Activated CD8-positive, alpha-beta T cell treated with anti-CD3 and anti-CD28 coated beads, Interleukin-2, amount 10 ng/mL, durations not matched to agents 7 days and 5 days (primary cell): ENCODE data around the gene CREB1. TPM values are rescaled to one million over a fixed set of nuclear protein-coding genes. Genes with fewer than 3 reads are reported as not detected.

Experiments
- ATAC-seq: fragments of 150-1000 bp; cut with Tn5 transposase; one replicate; pipeline ENCODE4 v1.10.0; 2021; ENCODE audit warnings: moderate library complexity
- CTCF ChIA-PET: fragments of 350-600 bp; sonication (Branson Sonifier 250); formaldehyde crosslinking; loops from one replicate; lab custom pipeline; 2021; ENCODE audit warnings: antibody characterized with exemption; lab: Charles Lee
- POLR2A ChIA-PET: fragments of 350-600 bp; sonication (Branson Sonifier 250); formaldehyde crosslinking; loops from one replicate; lab custom pipeline; 2021; ENCODE audit warnings: antibody characterized with exemption; lab: Charles Lee
- DNase-seq: peaks from one replicate; pipeline ENCODE4 v3.0.0-alpha.2; 2020
- H3K27ac Mint-ChIP-seq: one replicate; pipeline ENCODE4 v1.8.0; 2021; ENCODE audit warnings: mild to moderate bottlenecking, mixed read lengths
- H3K27me3 Mint-ChIP-seq: one replicate; pipeline ENCODE4 v1.8.0; 2021; ENCODE audit warnings: low read depth, mixed read lengths
- H3K36me3 Mint-ChIP-seq: one replicate; pipeline ENCODE4 v1.8.0; 2021; ENCODE audit warnings: low read depth, mixed read lengths
- H3K4me1 Mint-ChIP-seq: one replicate; pipeline ENCODE4 v1.8.0; 2021; ENCODE audit warnings: low read depth, mixed read lengths
- H3K4me3 Mint-ChIP-seq: one replicate; pipeline ENCODE4 v1.8.0; 2021; ENCODE audit warnings: mild to moderate bottlenecking, mixed read lengths
- H3K9me3 Mint-ChIP-seq: one replicate; pipeline ENCODE4 v1.8.0; 2022; ENCODE audit warnings: mixed read lengths; ENCODE audit not compliant: insufficient read depth
- total RNA-seq, 2 experiments: library from RNA; stranded (reverse); gene quantifications; one replicate each; pipeline ENCODE4 v1.2.3, GENCODE V29; 2021

The CREB1 gene
- total RNA-seq, 2 experiments from 2014 or later = 87.6 to 103 TPM

DNA sequence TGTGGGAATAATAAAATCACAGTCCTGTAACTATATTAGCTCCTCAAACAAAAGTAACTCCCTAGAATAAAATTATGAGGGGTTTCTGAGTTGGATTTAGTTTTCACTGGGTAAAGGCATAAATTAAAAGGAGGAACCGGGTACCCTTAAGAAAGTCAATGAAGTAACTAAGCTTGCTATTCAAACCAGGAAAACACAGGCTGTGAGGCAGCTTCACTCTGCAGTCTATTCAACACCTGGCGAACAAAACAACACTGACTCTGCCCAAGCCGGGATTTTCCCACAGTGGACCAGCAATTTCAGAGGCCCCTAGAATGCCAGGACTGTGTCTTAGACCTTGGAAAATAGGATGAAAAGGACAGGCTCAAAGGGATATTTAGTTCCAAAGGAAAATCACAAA, 24.6 kb upstream of the CREB1 start:
- CTCF ChIA-PET = interaction anchor here (0.8 to 1.4 kb wide), 3 partner anchors 11 to 705 kb away, joined by 3 to 4 read pairs (median 3); no protein-coding TSS in a partner anchor
- H3K9me3 Mint-ChIP-seq = peaks cover 3% of the 10 kb centered on the region
- H3K4me3 Mint-ChIP-seq = peak overlapping the region; percentile 35
- DNase-seq (no peak), ATAC-seq (no peak)
- H3K27me3 Mint-ChIP-seq = no peaks in the 10 kb centered on the region
- no peak overlapping the region for H3K27ac Mint-ChIP-seq
- H3K36me3 Mint-ChIP-seq = no peaks in the 10 kb centered on the region
- POLR2A ChIA-PET = interaction anchor here (2.0 to 3.8 kb wide), 2 partner anchors 15 to 24 kb away, joined by 4 to 28 read pairs; partner anchors contain the start of gene CREB1
- H3K4me1 Mint-ChIP-seq = peaks cover 67% of the 10 kb centered on the region

- ChIA-PET POLR2A (interaction anchor here (3.8 kb wide), 1 partner anchor 24 kb away, joined by 28 read pairs; the partner anchor contains the start of gene CREB1), CTCF (interaction anchor here (1.1 kb wide), 1 partner anchor 20 kb away, joined by 3 read pairs; no protein-coding TSS in a partner anchor)
- DNase-seq (peak; percentile 36), ATAC-seq (peak; percentile 73)
- H3K27me3 Mint-ChIP-seq = no peaks in the 10 kb centered on the region
- no peaks in the 10 kb centered on the region for H3K36me3 Mint-ChIP-seq
- H3K9me3 Mint-ChIP-seq = peaks cover 3% of the 10 kb centered on the region
- peak overlapping the region; percentile 34 for H3K4me3 Mint-ChIP-seq
- H3K27ac Mint-ChIP-seq = peak overlapping the region; percentile 47
- peaks cover 65% of the 10 kb centered on the region for H3K4me1 Mint-ChIP-seq
Observed at GRCh38 chr2:207505728-207506127, 24.0 kb upstream of the CREB1 start.

DNA sequence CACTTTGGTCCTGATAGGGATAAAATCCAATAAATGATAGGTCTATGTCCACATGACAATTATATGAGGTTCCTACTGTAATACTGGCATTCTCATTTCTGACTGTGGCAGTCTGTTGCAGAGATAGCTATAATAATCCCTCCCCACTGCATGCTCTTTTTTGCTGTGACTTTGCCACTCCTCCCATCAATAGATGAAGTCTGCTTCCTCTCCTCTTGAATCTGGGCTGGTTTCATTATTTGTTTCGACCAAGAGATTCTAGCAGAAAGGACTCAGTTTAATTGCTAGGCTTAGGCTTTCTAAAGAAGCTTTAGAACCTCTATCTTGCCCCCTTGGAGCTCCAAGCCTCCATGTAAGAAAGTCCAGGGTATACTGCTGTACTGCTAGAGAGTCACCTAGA, 23.3 kb upstream of the CREB1 start:
- Mint-ChIP-seq H3K27me3 (no peaks in the 10 kb centered on the region), H3K4me3 (no peak overlapping the region)

GRCh38 chr2:207510148-207510547, 19.6 kb upstream of the CREB1 start:
- no peaks in the 10 kb centered on the region for H3K27me3 Mint-ChIP-seq
- no peak overlapping the region for H3K4me3 Mint-ChIP-seq
- DNase-seq (no peak), ATAC-seq (no peak)
- H3K4me1 Mint-ChIP-seq = peaks cover 36% of the 10 kb centered on the region
- ChIA-PET CTCF (interaction anchor here (0.5 to 1.4 kb wide), 2 partner anchors 13 to 34 kb away, joined by 3 to 5 read pairs; no protein-coding TSS in a partner anchor), POLR2A (no interaction called here)
- H3K9me3 Mint-ChIP-seq = peaks cover 3% of the 10 kb centered on the region
- H3K27ac Mint-ChIP-seq = no peak overlapping the region
- H3K36me3 Mint-ChIP-seq = no peaks in the 10 kb centered on the region

More for the DNA sequence above, 23.3 kb upstream of the CREB1 start:
- ATAC-seq = no peak
- H3K36me3 Mint-ChIP-seq = no peaks in the 10 kb centered on the region
- H3K27ac Mint-ChIP-seq = peak overlapping the region; percentile 67
- H3K9me3 Mint-ChIP-seq = peaks cover 3% of the 10 kb centered on the region
- ChIA-PET POLR2A (interaction anchor here (3.8 kb wide), 1 partner anchor 23 kb away, joined by 28 read pairs; the partner anchor contains the start of gene CREB1), CTCF (interaction anchor here (1.1 kb wide), 1 partner anchor 19 kb away, joined by 3 read pairs; no protein-coding TSS in a partner anchor)
- no peak for DNase-seq
- peaks cover 62% of the 10 kb centered on the region for H3K4me1 Mint-ChIP-seq

GRCh38 chr2:207511851-207512250, 17.9 kb upstream of the CREB1 start:
- ChIA-PET CTCF (no interaction called here), POLR2A (no interaction called here)
- H3K9me3 Mint-ChIP-seq = peaks cover 3% of the 10 kb centered on the region
- ATAC-seq = no peak
- no peaks in the 10 kb centered on the region for H3K27me3 Mint-ChIP-seq
- H3K4me1 Mint-ChIP-seq = peaks cover 19% of the 10 kb centered on the region
- H3K36me3 Mint-ChIP-seq = no peaks in the 10 kb centered on the region
- H3K27ac Mint-ChIP-seq = no peak overlapping the region
- H3K4me3 Mint-ChIP-seq = no peak overlapping the region
- no peak for DNase-seq

DNA sequence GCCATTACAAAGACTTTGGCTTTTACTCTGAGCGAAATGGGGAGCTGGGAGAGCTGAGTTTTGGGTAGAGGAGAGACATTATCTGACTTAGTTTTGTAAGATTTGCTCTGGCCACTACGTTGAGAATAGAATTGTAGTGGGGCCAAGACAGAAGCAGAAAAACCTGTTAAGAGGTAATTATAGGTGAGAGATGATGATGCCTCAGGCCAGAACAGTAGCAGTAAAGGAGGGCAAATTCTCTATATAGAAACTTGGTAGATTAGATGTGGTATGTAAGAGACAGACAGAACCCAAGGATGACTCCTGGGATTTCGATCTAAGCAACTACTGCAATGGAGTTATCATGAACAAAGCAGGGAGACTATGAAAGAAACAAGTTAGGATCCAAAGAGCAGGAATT, 17.4 kb upstream of the CREB1 start:
- CTCF ChIA-PET = no interaction called here
- DNase-seq (no peak), ATAC-seq (no peak)
- POLR2A ChIA-PET = no interaction called here
- H3K4me1 Mint-ChIP-seq = peaks cover 16% of the 10 kb centered on the region
- no peaks in the 10 kb centered on the region for H3K27me3 Mint-ChIP-seq
- H3K9me3 Mint-ChIP-seq = peaks cover 3% of the 10 kb centered on the region
- no peak overlapping the region for H3K4me3 Mint-ChIP-seq
- no peaks in the 10 kb centered on the region for H3K36me3 Mint-ChIP-seq
- no peak overlapping the region for H3K27ac Mint-ChIP-seq

GRCh38 chr2:207513551-207514257, 16.1 kb upstream of the CREB1 start:
- ATAC-seq (no peak), DNase-seq (no peak)
- ChIA-PET POLR2A (interaction anchor here (2.1 kb wide), 1 partner anchor 16 kb away, joined by 9 read pairs; the partner anchor contains the start of gene CREB1), CTCF (interaction anchor here (1.1 kb wide), 1 partner anchor 13 kb away, joined by 4 read pairs; no protein-coding TSS in a partner anchor)
- Mint-ChIP-seq H3K4me3 (no peak overlapping the region), H3K27me3 (no peaks in the 10 kb centered on the region), H3K9me3 (peaks cover 3% of the 10 kb centered on the region), H3K27ac (no peak overlapping the region), H3K36me3 (no peaks in the 10 kb centered on the region), H3K4me1 (peaks cover 16% of the 10 kb centered on the region)

DNA sequence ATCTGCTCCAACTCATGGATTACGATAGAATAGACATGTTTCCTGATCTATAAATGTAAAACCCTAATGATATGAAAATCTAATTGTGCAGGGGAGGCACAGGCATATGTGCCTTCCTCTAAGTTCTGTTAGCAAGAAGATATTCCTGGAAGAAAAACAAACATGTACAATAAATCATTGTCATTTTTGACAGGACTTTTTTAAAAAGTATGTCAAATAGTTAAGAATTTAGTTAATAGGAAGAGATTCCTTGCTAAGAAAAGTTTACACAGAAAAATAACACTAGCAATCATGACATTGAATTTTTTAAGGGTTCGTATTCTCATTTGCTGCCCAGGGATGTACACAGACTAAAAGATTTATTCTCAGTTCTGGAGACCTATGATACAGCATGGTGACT, 15.3 kb upstream of the CREB1 start:
- DNase-seq (no peak), ATAC-seq (no peak)
- Mint-ChIP-seq H3K4me1 (peaks cover 16% of the 10 kb centered on the region), H3K27ac (no peak overlapping the region), H3K9me3 (no peaks in the 10 kb centered on the region), H3K27me3 (no peaks in the 10 kb centered on the region), H3K36me3 (peaks cover 1% of the 10 kb centered on the region), H3K4me3 (no peak overlapping the region)
- ChIA-PET CTCF (no interaction called here), POLR2A (interaction anchor here (2.1 kb wide), 1 partner anchor 15 kb away, joined by 9 read pairs; the partner anchor contains the start of gene CREB1)

GRCh38 chr2:207515671-207516070, 14.1 kb upstream of the CREB1 start:
- ATAC-seq = peak; percentile 42

GRCh38 chr2:207516206-207516605, 13.6 kb upstream of the CREB1 start:
- POLR2A ChIA-PET = no interaction called here
- ATAC-seq (no peak), DNase-seq (no peak)
- Mint-ChIP-seq H3K9me3 (no peaks in the 10 kb centered on the region), H3K4me3 (no peak overlapping the region), H3K27me3 (no peaks in the 10 kb centered on the region), H3K4me1 (peaks cover 16% of the 10 kb centered on the region), H3K36me3 (peaks cover 1% of the 10 kb centered on the region), H3K27ac (no peak overlapping the region)
- CTCF ChIA-PET = interaction anchor here (1.0 kb wide), 1 partner anchor 40 kb away, joined by 3 read pairs; no protein-coding TSS in a partner anchor

More at GRCh38 chr2:207515671-207516070, 14.1 kb upstream of the CREB1 start:
- Mint-ChIP-seq H3K27ac (no peak overlapping the region), H3K27me3 (no peaks in the 10 kb centered on the region), H3K4me3 (no peak overlapping the region), H3K9me3 (no peaks in the 10 kb centered on the region), H3K36me3 (peaks cover 1% of the 10 kb centered on the region), H3K4me1 (peaks cover 14% of the 10 kb centered on the region)
- CTCF ChIA-PET = no interaction called here
- no peak for DNase-seq
- POLR2A ChIA-PET = no interaction called here

DNA sequence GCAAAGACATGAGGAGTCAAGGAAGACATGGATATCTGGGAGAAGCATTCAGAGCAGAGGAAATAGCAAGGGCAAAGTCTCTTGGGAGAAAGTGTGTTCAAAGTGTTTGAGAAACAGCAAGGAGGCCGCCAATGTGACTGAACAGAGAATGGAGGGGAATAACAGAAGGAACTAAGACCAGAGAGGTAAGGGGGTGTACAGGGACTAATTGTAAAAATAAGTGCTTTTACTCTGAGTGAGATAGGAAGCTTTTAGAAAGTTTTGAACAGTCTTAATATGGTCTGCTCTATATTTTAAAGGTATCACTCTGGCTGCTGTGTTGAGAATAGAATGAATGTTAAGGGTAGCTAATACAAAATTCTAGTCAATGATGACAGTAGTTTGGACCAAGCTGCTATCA, 6.8 kb upstream of the CREB1 start:
- H3K36me3 Mint-ChIP-seq = peaks cover 3% of the 10 kb centered on the region
- H3K9me3 Mint-ChIP-seq = no peaks in the 10 kb centered on the region
- H3K4me3 Mint-ChIP-seq = no peak overlapping the region
- no peak overlapping the region for H3K27ac Mint-ChIP-seq
- ChIA-PET CTCF (no interaction called here), POLR2A (no interaction called here)
- ATAC-seq (no peak), DNase-seq (no peak)
- H3K27me3 Mint-ChIP-seq = peaks cover 9% of the 10 kb centered on the region
- peaks cover 31% of the 10 kb centered on the region for H3K4me1 Mint-ChIP-seq

DNA sequence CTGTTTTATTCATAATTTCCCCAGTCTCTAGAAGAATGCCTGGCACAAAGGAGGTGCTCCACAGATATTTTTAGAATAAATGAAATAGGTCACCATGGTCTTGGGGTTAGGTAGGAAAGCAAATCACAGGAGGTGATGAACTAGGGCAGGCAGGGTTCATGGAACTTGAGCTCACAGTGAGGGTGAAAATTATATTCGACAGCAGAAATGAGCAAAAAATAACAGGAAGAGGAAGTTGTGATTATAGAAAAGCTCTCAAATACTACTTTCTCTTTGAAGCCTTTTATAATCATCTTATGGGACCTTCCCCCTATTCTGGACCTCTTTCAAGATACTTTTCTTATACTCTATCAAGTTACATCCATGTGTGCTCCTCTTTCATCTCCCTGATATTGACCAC, 4.5 kb upstream of the CREB1 start:
- POLR2A ChIA-PET = interaction anchor here (0.8 kb wide), 1 partner anchor 359 kb away, joined by 3 read pairs; the partner anchor contains the start of gene KLF7
- Mint-ChIP-seq H3K9me3 (no peaks in the 10 kb centered on the region), H3K4me1 (peaks cover 41% of the 10 kb centered on the region), H3K4me3 (peak overlapping the region; percentile 11), H3K36me3 (peaks cover 4% of the 10 kb centered on the region), H3K27me3 (peaks cover 15% of the 10 kb centered on the region), H3K27ac (peak overlapping the region; percentile 64)
- CTCF ChIA-PET = interaction anchor here (1.2 to 1.6 kb wide), 2 partner anchors 19 to 100 kb away, joined by 3 to 8 read pairs; partner anchors contain the start of gene METTL21A
- DNase-seq (no peak), ATAC-seq (no peak)
